GM21515 (cell line): ENCODE measurements around the gene GALNT15.

Experiments
- ATAC-seq: cut with Tn5 transposase; IDR thresholded peaks from one replicate; pipeline ENCODE4 v1.9.1; 2021; ENCODE audit not compliant: unreplicated experiment

GALNT15 gene

DNA sequence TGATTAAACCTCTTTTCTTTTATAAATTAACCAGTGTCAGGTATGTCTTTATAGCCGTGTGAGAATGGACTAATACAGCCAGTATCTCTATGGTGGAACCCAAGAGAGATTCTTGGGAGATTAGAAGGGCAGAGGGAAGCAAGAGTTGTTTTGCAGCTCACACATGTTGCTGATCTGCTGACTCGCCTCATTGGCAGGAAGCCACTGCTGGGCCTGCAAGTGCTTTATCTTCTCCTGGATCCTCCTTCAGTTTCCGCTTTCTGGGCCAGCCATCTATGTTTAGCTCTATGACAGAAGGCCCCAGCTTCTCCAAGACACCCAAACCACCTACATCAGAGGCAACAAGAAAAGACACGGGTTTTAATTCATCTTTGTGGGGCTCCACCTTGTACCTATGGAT lies 23.4 kb upstream of the GALNT15 start:
- no peak for ATAC-seq

DNA sequence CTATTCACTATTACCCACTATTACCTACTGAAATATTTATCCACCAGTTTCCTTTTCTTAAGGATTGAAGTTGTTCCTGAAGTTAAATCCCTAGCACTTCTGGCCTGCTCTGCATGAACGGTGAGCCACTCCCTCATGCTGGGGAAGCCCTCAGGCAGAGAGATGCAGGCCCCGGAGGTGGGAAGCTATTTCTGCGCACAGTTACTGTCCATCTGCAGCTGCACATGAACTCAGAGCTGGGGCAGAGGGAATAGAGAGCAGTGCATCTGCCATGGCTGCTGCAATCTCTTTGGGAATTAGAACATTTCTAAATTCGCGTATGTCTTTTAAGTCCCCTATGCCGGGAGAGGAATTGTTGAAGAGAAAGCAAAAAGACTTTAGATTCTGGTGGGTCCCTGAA lies 6.3 kb upstream of the GALNT15 start:
- no peak for ATAC-seq

DNA sequence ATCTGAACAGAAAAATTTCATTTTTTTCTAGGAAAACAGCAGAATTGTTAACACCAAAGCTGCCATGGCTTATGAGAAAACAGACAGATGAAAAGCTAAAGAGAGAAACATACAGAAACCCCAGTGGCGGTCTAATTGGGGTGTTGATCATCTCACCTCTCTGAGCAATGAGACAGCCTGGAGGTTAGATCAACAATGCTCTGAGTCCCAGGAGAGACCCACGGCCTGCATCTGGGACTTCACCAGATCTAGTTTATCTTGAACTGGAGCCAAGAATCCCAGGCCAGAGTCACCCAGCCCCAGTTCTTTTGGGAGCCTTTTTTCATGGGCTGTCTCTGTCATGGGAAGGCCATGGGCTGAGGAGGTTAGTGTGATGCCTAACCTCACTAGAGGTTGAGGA lies 3.5 kb upstream of the GALNT15 start:
- no peak for ATAC-seq

DNA sequence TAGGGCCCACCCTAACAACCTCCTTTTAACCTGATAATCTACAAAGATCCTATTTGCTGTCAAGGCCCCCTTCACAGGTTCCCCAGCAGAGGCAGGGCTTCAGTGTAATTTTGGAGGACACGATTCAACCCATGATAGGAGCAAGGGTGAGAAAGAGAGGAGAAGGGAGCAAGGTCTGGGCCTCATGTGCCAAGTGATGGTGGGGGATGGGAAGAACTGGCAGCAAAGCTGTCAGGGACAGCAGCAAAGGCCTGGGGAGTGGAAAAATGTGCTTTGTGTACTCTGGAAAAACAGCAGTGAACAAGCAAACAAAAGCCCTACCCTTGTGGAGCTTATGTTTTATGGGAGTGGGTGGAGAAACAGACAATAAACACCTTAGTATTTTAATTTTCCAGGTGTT lies 2.7 kb upstream of the GALNT15 start:
- ATAC-seq, result no peak

DNA sequence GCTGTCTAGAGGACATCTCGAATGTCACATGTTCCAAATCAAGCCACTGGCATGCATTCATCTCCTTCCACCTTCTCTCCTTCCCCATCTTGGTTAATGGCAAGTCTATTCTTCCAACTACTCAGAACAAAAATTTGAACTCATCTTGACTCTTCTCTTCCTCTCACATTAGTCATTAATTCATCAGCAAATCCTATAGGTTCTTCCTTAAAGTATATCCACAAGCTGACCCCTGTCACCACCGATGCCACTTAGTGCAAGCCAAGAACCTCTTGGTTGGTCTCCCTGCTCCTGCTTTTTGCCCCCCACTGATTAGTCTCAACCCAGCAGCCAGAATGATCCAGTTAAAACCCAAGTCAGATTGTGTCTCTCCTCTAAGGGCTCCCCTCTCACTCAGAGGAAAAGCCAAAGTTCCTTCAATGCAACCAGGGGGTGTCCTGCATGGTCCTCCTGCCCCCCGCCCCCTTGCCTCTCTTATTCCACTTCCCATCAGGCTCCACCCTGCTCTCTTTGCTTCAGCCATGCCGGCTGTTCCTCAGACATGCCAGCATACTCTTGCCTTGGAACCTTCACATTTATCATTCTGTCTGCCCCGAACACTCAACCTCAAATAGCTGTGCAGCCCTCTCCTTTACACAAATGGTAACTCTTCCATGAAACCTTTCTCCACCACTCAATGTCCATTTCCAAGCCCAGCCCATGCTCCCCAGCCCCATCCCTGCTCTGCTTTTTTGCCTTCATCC lies 1.0 kb upstream of the GALNT15 start:
- no peak for ATAC-seq

DNA sequence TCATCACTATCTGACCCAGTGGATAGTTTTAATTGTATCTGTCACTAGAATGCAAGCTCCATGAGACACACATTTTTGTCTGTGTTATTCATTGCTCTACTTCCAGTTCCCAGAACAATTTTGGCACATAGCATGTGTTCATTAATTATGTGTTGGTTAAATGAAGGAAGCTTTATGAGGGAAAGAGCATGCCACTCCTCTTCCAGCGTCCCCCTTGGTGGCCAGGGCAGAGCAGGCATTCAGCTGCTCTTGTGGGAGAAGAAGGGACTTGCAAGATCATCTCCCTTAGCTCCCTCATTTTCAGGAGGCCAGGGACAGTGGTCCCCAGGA lies 489 bp upstream of the GALNT15 start:
- no peak for ATAC-seq

DNA sequence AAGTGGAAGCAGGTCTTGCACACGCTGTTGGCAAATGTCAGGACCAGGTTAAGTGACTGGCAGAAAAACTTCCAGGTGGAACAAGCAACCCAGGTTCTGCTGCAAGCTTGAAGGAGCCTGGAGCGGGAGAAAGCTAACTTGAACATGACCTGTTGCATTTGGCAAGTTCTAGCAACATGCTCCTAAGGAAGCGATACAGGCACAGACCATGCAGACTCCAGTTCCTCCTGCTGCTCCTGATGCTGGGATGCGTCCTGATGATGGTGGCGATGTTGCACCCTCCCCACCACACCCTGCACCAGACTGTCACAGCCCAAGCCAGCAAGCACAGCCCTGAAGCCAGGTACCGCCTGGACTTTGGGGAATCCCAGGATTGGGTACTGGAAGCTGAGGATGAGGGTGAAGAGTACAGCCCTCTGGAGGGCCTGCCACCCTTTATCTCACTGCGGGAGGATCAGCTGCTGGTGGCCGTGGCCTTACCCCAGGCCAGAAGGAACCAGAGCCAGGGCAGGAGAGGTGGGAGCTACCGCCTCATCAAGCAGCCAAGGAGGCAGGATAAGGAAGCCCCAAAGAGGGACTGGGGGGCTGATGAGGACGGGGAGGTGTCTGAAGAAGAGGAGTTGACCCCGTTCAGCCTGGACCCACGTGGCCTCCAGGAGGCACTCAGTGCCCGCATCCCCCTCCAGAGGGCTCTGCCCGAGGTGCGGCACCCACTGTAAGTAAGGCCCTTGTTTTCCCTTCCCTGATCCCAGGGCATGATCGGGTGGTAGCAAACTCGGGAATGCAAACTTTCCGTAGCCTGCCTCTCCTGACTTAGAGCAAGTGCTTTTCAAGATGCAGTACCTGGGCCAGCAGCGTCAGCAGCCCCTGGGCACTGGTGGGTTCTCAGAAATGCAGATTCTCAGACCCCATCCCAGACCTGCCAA lies 759 bp downstream of the GALNT15 start:
- no peak for ATAC-seq

DNA sequence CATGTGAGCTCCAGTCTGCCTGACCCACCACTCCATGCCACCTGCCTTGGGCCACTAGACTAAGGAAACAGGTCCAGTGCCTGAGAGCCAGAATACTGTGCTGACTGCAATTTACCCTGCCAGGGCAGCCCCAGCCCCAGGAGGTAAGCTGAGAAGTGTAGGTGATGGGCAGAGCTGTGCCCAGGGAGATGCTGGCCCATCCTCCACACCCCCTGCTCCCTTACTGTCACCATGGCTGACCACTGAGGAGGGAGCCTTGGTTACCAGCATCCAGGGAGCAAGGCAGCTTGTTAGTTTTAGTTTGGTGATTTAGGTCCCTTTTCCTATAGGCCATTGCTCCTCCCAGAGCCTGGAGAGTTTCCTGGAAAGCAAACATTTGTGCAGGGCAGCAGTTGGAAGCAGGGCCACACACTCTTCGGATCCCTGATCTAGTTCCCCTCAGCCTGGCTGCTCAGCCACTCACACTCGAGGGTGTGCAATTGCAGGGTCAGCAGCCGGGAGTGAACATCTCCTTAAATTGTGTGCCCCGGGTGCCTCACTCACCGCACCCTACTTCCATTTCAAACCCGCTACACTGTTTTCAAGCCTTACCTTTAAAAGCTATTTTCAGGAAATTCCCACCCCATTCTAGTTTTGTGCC lies 2.0 kb downstream of the GALNT15 start:
- ATAC-seq, result no peak

DNA sequence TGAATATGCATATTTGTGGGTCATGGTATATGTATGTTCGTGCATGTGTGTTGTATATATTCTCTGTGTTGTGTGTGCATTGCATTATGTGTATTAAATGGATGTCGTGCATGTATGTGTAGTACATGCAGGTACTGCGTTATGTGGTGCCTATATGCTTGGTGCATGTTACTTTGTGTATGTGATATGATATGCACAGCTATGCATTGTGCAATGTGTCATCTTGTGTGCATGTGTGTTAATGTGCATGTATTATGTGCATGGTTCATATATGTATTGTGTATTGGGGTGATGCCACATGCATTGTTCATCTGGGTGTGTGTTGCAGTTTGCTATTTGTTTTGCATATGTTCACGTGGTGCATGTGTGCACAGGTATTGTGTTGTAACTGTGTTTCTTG lies 2.9 kb downstream of the GALNT15 start:
- ATAC-seq, result no peak

DNA sequence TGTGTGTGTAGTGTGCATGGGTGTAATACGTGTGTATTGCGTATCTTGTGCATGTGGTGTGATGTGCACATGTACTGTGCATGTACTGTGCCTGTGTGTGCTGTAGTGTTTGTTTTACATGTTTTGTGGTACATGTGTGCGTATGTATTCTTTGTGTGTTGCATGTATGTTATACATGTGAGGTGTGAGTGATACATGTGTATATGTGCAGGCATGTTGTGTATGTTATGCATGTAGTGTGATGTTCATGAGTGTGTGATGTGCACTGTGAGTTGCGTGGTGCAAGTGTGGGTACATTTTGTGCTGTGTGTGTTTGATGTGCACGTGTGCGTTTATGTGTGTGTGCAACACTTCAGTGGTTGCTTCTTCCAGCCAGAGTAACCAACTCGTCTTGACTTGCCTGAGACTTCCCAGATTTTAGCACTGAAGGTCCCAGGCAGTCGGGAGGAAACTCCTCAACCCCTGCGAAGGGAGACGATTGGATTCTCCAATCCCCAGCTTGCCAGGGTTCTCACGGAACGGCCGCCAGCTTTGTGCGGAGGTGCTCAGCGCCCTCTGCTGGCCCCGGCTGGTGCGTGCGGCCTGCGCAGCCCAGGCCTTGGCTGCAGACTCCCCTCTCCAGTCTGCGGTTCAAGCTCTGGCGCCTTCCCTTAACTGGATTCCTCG lies 3.6 kb downstream of the GALNT15 start:
- ATAC-seq, result peak; percentile 74

DNA sequence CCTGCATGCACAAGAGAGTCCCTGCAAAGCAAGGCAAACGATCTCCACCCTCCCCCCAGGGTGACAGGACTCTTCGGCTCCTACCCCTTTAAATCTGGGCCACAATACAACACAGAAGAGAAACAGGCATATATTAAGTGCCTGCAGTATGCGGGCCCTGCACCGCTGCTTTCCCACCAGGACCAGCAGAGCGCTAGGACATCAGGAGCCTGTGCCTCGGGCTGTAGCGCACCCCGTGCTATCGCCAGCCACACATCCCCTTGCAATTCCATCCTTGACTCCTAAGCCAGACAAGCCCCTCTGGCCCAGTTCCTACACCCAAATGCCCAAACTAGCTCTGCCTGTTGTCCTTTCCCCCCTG lies 4.1 kb downstream of the GALNT15 start:
- ATAC-seq, result peak; percentile 17

DNA sequence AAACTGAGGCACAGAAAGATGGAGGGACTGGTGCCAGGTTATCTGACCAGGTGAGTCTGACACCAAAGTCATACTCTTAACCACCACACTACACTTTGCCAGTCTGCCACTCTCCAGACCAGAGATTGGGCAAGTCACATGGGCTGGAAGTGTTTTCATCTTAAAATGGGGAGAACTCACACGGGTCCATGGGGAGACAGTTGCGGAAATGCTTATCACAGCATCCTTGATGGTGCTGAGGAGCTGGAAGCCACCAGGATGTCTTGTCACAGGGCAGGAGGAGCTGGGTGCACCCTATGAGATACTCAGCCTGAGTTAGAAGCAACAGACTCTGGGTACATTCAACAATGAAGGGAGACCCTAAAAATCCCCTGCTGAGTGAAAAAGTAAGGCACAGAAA lies 4.8 kb downstream of the GALNT15 start:
- ATAC-seq, result no peak

DNA sequence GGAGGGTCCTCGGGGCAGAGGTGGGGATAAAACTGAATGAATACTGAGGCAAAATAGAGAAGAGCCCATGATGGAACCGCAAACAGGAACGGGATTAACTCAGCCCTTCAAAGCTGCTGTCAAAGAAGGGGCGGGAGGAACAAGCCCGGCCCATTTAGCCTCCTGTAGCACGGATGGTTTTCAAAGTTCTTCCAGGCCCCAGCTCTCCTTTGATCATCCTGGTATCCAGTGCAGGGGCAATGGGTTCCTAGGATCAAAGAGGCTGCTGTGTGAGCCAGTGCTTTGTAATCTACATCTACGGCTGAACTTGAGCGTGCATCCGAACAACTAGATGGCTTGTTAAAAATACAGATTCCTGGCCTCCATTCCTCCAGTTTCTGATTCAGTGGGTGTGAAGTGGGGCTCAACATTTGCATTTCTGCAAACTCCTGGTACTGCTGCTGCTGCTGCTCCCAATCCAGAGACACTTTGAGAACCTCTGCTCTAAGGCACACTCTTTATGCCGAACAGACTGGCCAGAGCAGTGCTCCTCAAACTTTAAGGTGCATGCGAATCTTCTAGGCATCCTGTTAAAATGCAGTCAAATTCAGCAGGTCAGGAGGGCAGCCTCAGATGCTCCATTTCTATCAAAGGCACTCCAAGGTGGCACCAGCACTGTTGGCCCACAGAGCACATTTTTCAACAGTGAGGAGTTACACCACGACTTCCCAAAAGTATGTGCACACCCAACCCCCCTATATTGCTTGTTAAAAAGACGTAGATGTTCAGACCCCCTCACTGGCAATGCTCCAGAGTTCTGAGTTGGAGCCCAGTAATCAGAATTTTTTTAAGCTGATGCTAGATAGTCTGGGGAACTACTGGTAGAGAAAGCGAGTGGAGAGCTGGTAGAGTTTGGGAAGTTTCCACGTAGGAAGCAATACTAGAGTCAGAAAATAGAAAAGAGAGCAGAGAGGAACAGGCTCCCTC lies 5.6 kb downstream of the GALNT15 start:
- no peak for ATAC-seq

DNA sequence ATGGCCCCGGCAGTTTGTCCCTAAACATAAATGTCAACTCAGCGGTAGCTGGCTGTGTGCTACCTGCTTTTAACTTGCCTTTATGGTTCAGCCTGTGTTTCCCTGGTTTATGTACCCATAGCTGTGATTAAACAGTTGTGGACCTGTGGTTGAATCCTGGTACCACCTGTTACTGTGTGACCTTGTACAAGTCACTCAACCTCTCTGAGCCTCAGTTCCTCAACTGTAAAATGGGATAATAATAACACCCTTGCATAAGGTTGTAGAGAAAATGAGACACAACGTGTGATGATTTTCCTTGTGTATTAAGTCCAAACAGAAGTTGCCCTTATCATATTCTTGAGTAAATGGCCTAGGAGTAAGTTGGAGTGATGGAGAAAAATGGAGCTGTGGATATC lies 6.3 kb downstream of the GALNT15 start:
- ATAC-seq, result no peak

DNA sequence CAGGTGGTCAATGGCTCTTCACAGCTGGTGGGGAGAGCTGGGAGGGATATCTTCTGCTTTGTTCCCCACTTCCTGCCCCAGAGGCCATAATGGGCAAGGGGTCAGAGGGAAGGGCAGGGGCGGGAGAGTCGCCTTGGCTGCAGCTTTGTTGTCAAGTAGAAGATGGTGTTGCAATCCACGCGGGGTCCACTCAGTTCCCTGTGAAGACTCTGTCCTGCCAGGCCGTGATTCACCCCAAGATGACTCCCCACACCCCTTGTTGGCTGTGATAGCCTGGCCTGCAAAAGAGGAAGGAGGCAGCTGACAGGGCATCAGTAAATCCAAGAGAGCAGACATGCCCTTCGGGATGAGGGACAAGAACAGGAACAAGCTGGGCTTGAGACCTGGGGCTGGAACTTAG lies 6.9 kb downstream of the GALNT15 start:
- ATAC-seq, result no peak

DNA sequence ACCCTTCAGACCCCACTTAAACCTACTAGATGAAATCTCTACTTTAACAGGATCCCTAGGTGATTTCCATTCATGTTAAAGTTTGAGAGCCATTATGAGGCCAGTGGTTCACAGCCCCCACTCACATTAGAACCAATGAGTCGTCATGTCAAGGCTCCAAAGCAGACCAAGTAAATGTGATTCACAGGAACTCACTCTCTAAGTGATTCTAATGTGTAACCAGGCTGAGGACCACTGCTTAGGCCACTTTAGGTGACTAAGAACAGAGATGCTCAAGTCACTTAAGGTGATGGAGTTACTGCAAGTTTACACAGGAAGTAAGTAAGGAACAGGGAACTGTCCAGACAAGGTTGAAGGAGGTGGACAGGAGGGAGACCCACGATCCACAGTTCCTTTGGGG lies 7.7 kb downstream of the GALNT15 start:
- no peak for ATAC-seq

DNA sequence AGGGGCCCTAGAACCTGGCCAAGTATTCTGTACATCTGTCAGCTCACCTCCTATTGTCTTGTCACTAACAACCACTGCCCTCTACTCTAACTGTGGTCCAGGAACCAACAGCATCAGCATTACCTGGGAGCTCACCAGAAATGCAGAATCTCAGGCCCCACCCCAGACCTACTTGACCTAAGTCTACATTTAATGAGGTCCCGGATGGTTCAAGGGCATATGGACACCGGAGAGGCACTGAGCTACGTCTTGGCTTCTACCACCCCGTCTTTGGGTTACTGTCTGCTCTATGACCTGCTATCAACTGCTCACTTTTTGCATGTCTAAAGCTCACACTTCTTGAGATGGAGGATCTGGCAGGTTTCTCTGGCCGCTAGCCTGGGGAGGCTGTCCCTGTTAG lies 8.1 kb downstream of the GALNT15 start:
- no peak for ATAC-seq

DNA sequence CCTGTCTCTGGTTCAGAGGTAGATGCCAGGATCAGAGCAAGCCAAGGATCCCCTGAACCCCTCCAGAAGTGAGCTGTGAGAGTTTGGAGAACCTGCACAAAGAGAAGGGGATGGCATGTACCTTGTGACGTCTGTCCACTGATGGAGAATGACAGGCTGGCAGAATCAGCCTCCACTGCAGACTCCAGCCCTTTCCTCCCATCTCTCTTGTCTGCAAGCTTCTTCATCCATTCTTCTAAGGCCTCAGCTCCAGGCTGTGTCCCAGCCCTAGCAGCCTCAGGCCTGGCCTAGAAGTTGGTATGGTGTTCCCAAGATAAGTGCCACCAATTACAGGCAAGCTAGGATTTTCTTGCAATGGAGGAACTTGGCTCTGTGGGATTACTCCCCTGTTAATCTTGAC lies 8.6 kb downstream of the GALNT15 start:
- no peak for ATAC-seq

DNA sequence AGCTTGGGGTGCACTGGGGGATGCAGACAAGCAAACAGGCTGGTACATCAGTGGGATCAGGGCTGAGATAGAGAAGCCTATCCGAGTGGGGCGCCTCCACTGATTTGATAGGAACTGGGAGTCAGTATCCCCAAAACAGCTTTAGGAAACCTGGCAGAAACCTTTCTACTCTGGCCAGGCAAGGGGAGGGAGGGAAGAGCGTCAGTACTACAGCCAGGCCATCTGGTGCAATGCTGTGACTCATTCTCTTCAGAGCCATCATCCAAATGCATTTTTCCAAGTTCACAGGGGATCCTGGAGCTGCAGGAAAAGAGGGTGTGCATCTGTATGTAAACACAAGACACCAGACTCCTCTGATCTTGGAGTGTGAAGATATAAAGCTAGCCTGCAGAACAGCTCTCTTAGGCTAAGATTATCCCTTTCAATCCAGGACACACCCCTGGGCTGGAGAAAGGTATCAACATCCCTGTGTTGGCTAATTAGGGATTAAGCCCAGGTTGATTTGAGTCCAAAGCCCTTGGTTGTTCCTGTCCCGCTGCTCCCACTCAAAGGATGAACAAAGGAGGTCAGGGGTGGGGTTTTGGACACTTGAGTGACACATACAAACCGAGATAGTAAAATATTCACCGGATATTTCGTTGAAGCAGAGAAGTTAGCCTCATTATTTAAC lies 9.3 kb downstream of the GALNT15 start:
- no peak for ATAC-seq

DNA sequence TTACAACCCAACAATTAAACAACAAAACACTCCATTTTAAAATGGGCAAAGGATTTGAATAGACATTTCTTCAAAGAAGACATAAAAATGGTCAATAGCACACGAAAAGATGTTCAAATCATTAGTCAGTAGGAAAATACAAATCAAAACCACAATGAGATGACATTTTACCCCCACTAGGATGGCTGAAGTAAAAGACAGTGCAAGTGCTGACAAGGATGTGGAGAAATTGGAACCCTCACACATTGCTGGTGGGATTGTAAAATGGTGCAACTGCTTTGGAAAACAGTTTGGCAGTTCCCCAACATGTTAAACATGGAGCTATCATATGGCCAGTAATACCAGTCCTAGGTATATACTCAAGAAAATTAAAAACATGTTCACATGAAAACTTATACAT lies 11.6 kb downstream of the GALNT15 start:
- ATAC-seq, result no peak
